ENCODE measurements around the gene ATP6V1E1.
A peak's percentile ranks its signal among the peaks of the same experiment; 100 is the strongest.

The ATP6V1E1 gene

GRCh38 chr22:17628406-17629172 is at the start of gene ATP6V1E1 (continued):
- TF ChIP-seq SP7 (tag by site-specific recombination; IDR thresholded peaks at IDR 0.05) (peak; percentile 46; the same call in 1 of the 2 replicates), SETDB1 (IDR thresholded peaks at IDR 0.05; ENCODE audit: insufficient read length, low read length) (no peak)

- H3K36me3 ChIP-seq (ENCODE audit: control insufficient read depth in 2 of 2, insufficient read depth in 1 of 2, low read length in 2 of 2) = peaks cover 0 to 2% of the 10 kb centered on the region in 2 experiments; a peak in 1 of 3 replicates
- H3K27ac ChIP-seq (ENCODE audit: extremely low read depth, low read depth, low read length) = no peak overlapping the region
- POLR2A ChIA-PET = interaction anchor here (0.6 kb wide), 1 partner anchor 21 kb away, joined by 3 read pairs; no protein-coding TSS in a partner anchor
- H3K4me3 ChIP-seq (ENCODE audit: low read depth, low read length) = no peak overlapping the region
- CTCF ChIA-PET = interaction anchor here (0.8 kb wide), 1 partner anchor 135 kb away, joined by 3 read pairs; no protein-coding TSS in a partner anchor
- H3K4me1 ChIP-seq (ENCODE audit: control insufficient read depth, insufficient read depth, low read length) = peaks cover 7% of the 10 kb centered on the region
- TF ChIP-seq ZSCAN5A (tag by site-specific recombination; IDR thresholded peaks at IDR 0.05) = no peak
- no peak for TF ChIP-seq GLIS2 (tag by site-specific recombination; IDR thresholded peaks at IDR 0.05)
- no peak for TF ChIP-seq GLI4 (tag by site-specific recombination; IDR thresholded peaks at IDR 0.05)
- TF ChIP-seq ZNF596 (tag by site-specific recombination; IDR thresholded peaks at IDR 0.05) = no peak
- no peak for TF ChIP-seq WT1 (tag by site-specific recombination; IDR thresholded peaks at IDR 0.05)
- no peak for TF ChIP-seq ZNF311 (tag by site-specific recombination; IDR thresholded peaks at IDR 0.05; ENCODE audit: borderline replicate concordance)
- TF ChIP-seq ZNF19 (tag by site-specific recombination; IDR thresholded peaks at IDR 0.05; ENCODE audit: low read depth) = no peak
- TF ChIP-seq ZNF629 (tag by site-specific recombination; IDR thresholded peaks at IDR 0.05) = no peak
- no peak for TF ChIP-seq ZNF501 (tag by site-specific recombination; IDR thresholded peaks at IDR 0.05)
- no peak for TF ChIP-seq ZFHX2 (tag by site-specific recombination; conservative IDR thresholded peaks at IDR 0.05)
- TF ChIP-seq ZNF530 (tag by site-specific recombination; IDR thresholded peaks at IDR 0.05; ENCODE audit: low read depth) = no peak
- TF ChIP-seq ZNF560 (tag by site-specific recombination; IDR thresholded peaks at IDR 0.05; ENCODE audit: borderline replicate concordance) = no peak
- TF ChIP-seq ZNF138 (tag by site-specific recombination; IDR thresholded peaks at IDR 0.05; ENCODE audit: borderline replicate concordance) = no peak
- TF ChIP-seq YY2 (tag by site-specific recombination; IDR thresholded peaks at IDR 0.05) = no peak
- no peaks in the 10 kb centered on the region for H3K9me3 ChIP-seq (ENCODE audit: control insufficient read depth, insufficient read depth, low read depth, low read length)
These were observed 47.0 kb upstream of the ATP6V1E1 start for GRCh38 chr22:17675584-17675983.

- ChIA-PET POLR2A (no interaction called here), CTCF (interaction anchor here (1.2 kb wide), 1 partner anchor 18 kb away, joined by 3 read pairs; no protein-coding TSS in a partner anchor)
- Histone ChIP-seq H3K27ac (ENCODE audit: extremely low read depth, low read depth, low read length) (no peak overlapping the region), H3K4me1 (ENCODE audit: control insufficient read depth, insufficient read depth, low read length) (peaks cover 7% of the 10 kb centered on the region), H3K9me3 (ENCODE audit: control insufficient read depth, insufficient read depth, low read depth, low read length) (no peaks in the 10 kb centered on the region), H3K4me3 (ENCODE audit: low read depth, low read length) (no peak overlapping the region), H3K36me3 (ENCODE audit: control insufficient read depth in 2 of 2, insufficient read depth in 1 of 2, low read length in 2 of 2) (peaks cover 0 to 3% of the 10 kb centered on the region in 2 experiments; a peak in 1 of 3 replicates)
- TF ChIP-seq ZBTB21 (tag by site-specific recombination; IDR thresholded peaks at IDR 0.05) = no peak
- TF ChIP-seq ZNF521 (tag by site-specific recombination; IDR thresholded peaks at IDR 0.05) = no peak
- TF ChIP-seq IKZF3 (tag by site-specific recombination; IDR thresholded peaks at IDR 0.05) = no peak
- no peak for TF ChIP-seq ZNF560 (tag by site-specific recombination; IDR thresholded peaks at IDR 0.05; ENCODE audit: borderline replicate concordance)
- no peak for TF ChIP-seq ZNF221 (tag by site-specific recombination; IDR thresholded peaks at IDR 0.05; ENCODE audit: borderline replicate concordance)
- TF ChIP-seq KLF17 (tag by site-specific recombination; IDR thresholded peaks at IDR 0.05) = no peak
- TF ChIP-seq KLF8 (tag by site-specific recombination; IDR thresholded peaks at IDR 0.05) = no peak
- TF ChIP-seq ZNF449 (tag by site-specific recombination; IDR thresholded peaks at IDR 0.05) = no peak
- no peak for TF ChIP-seq ZNF266 (tag by site-specific recombination; IDR thresholded peaks at IDR 0.05; ENCODE audit: low read depth)
These were observed 45.6 kb upstream of the ATP6V1E1 start for GRCh38 chr22:17674152-17674551.
